Activated CD8-positive, alpha-beta memory T cell treated with anti-CD3 and anti-CD28 coated beads, Interleukin-2, amount 50 U/mL, for 1 hour (primary cell): ENCODE measurements around the gene TGFA.

Experiments
- DNase-seq: peaks from one replicate; pipeline ENCODE4 v3.0.0-alpha.2; 2020; ENCODE audit errors: extremely low read depth

The TGFA gene

DNA sequence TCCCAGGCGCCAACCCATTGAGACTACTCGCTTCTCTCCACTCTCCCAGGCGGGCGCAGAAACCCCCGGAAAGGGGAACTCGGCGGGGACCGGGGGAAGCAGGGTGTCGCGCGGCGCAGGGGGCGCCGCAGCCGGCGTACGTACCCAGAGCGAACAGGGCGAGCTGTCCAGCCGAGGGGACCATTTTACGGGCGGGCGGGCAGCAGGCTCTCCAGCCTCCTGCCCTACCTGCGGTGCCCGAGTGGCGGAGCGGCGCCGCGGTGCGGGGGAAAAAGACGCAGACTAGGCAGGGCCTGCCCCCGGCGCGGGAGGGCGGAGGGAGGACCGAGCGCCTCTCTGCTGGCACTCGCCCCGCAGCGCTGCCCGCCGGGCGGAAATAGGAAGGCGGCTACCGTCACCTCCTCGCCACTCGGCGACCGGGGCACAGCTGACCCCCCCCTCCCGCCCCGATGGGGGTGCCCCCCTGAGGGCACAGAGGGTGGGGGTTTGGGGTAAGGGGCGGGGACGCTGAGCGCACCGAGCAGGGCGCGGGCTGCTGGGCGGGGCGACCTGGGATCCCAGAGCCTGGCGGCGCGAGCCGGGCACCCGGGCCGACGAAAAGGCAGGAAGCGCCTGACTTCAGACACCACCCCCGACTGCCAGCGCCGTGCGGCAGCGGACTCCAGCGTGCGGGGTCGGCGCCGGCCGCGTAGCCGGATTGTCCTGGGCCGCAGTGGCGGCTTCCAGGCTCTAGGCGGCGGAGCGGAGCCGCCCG, at the start of gene TGFA:
TSS of gene TGFA (minus strand) at position 243 of the 754 bp plus-strand sequence. CDS start at position 184, 59 bp downstream.
- DNase-seq, result peak; percentile 18

DNA sequence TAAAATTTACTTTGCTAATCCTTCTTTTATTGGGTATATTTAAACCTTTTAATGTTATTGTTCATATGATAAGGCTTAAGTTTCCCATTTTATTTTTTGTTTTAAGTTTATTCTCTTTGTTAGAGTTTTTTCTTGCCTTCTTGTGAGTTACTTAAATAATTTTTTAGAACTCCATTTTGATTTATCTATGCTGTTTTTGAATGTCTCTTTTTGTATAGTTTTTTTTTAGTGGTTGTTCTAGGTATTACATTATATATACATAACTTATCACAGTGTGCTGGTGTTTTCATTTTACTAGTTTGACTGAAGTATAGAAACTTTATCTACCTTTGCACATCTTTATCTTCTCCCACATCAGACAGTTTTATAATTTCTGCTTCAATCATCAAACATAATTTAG, 49.4 kb upstream of the TGFA start:
- DNase-seq, result no peak

DNA sequence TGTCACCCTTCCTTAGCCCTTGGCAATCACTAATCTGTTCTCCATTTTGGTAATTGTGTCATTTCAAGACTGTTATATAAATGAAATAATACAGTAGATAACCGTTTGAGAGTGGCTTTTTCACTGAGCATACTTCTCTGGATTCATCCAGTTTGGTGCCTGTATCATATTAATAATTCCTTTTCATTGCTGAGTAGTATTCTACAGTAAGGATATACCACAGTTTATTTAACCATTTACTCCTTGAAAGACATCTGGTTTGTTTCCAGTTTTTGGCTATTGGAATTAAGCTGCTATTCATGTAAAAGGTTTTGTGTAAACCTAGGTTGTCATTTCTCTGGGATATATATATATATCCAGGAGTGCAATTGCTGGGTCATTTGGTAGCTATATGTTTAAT, 44.6 kb upstream of the TGFA start:
- DNase-seq, result no peak

DNA sequence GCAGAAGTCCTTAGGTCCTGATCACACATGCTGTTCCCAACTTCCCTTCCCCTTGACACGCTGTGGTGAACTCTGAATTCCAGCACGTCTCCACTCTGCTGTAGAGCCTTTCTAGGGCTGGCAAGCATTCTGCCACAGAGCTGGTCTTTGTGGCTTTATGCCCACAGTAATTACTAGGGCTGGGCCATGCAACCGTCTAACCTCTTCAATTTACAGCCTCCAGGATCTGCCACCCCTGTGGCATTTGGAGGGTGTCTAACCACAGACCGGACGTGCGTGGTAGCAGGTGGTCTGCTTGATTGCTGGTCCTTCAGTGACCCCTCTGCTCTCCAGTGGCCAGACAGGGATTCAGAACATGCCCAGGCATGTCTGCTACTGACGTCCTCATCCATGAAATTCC, 43.1 kb upstream of the TGFA start:
- no peak for DNase-seq

DNA sequence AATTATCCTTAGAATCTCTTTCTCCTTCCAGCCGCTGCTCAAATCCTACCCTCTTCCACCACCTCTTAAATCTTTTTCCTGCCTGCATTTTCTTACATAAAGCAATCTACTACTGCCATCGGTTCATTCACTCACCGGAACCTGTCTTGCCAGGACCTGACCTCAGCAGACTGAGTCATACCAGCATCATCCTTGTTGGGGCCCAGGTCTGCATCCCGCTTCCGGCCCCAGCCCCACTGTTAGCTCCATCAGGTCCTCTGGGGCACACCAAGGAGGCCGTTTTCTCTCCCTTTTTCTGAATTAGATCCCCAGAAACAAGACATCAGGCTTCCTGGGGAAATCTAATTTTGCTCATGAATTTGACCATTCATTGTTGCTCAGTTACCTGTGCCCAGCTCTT, 42.7 kb upstream of the TGFA start:
- DNase-seq, result no peak

DNA sequence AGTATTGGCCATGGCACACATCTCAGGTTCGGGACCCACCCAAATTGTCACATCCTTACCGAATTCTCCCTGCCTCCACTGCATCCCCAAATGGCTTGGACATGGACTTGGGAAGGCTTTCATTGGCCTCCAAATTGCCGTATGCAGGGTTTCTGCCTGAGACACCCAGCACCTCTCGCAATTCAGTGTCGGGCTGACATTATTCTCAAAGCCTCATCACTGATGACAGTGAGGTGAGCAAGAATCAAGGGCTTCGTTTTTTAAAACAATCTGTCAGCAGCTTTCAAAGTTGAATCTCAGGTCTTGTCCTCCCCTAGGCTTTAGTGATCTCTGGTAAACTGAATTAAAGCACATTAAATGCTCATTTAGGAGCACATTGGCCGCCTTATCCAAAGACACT, 29.5 kb upstream of the TGFA start:
- no peak for DNase-seq

DNA sequence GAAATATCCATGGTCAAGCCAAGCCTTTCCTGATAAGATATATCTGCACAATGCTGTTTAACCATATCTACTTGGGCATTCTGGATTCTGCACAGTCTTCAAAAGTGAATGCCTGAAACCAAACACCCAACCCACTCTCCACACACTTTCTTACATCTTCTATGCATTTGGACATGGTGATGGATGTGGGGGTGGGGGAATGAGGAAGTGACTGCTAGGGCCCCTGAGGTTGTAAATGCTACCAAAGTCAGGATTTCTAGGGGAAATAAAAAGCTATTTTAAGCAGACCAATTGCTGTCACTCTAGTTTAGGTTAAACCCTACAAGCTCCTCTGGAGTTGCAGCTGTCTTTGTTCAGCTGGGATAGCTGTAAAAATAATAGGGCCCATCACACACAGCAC, 26.7 kb upstream of the TGFA start:
- no peak for DNase-seq

DNA sequence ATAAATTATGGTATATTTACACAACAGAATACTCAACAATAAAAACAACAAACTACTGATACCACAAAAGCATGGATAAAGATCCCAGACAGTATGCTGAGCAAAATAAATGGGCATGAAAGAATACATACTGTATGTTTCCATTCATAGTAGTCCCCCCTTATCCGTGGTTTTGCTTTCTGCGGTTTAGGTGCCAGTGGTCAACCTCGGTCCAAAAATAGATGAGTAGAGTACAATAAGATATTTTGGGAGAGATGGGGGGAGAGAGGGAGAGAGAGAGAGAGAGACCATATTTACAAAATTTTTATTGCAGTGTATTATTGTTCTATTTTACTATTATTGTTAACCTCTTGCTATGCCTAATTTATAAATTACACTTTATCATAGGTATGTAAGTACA, 21.0 kb upstream of the TGFA start:
- no peak for DNase-seq

DNA sequence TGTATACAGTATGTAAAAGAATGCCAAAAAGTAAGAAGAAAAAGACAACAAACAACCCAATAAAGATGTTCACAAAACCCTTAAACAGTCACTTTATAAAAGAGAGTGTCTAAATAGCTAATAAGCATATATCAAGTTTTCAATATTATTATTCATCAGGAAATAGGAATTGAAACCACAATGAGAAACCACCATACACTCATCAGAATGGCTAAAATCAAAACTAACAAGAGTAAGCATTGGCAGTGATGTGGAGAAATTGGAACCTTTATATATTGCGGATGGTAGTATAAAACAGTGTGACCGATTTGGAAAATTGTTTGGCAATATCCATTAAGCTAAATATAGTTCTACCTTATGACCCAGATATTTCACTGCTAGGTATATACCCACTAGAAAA, 20.5 kb upstream of the TGFA start:
- DNase-seq, result no peak

DNA sequence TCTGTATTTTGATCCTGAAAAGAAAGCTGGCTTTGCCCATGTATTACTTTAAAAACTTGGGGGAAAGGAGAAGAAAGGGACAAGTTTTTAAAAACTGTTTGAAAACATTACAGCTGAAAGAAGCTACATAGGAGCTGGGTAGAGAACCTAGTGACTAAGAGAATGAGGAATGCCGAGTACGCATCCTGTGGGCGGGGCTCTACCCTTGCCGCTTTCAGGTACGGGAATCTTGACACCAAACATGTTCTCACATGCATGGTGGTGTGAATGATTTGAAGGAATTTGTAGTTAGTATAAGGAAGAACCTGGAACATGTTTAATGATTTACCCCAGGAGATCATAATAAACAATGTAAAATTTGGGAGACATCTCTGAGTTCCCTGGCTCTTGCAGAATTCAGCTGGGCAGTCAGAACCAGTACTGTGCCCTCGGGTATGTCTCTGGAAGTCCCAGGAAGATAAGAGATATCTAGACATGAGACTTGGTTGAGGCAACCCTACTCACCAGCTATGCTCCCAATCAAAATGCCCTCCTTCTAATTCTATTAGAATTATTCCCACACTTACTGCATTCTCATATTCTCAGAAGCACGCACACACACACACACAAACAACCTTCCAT, 16.5 kb upstream of the TGFA start:
- DNase-seq, result no peak

DNA sequence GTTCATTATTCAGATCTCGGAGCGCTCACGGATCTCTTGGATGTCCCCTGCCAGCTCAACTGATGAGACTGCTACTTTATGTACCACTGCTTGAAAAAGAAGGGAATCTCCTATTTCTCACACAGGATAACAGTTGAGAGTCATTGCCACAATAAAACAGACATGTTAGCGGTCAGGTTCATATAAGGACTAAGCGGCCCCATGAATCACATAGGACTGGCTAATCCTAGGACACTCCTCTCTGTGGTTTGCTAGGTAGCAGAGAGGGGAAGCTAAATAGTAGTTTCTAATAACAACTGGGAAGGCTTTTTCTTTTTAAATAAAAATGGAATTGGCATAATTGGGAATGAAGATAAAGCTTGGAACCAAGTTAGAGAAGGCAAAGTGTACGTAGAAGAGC, 15.9 kb upstream of the TGFA start:
- no peak for DNase-seq

DNA sequence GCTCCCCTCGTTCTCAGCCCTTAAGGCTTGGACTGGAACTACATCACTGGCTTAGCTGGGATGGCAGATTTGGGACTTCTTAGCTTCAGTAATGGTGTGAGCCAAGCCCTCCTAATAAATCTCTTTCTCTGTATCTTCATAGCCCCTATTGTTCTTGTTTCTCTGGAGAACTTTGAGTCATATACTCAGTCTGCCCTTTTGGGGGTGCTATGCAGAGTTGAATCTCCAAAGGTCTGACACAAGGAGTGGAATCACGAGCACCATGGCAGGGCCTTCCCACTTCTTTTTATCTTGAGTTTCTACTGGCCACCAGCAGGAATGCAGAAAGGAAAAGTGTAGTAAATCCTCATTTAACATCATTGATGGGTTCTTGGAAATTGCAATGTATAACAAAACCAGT, 13.3 kb upstream of the TGFA start:
- DNase-seq, result no peak

DNA sequence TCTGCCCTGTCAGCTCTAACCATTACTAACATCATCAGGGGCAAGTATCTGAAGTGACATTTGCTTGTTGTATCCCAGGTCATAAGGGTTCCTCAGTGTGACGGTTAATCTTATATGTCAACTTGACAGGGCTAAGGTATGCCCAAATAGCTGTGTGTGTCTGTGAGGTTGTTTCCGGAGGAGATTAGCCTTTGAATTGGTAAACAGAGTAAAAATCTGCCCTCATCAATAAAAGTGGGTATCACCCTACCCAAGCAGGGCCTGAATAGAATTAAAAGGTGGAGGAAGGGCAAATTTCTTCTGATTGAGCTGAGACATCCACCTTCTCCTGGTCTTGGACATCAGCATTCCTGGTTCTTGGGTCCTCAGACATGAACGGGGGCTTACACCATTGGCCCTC, 12.8 kb upstream of the TGFA start:
- DNase-seq, result no peak

DNA sequence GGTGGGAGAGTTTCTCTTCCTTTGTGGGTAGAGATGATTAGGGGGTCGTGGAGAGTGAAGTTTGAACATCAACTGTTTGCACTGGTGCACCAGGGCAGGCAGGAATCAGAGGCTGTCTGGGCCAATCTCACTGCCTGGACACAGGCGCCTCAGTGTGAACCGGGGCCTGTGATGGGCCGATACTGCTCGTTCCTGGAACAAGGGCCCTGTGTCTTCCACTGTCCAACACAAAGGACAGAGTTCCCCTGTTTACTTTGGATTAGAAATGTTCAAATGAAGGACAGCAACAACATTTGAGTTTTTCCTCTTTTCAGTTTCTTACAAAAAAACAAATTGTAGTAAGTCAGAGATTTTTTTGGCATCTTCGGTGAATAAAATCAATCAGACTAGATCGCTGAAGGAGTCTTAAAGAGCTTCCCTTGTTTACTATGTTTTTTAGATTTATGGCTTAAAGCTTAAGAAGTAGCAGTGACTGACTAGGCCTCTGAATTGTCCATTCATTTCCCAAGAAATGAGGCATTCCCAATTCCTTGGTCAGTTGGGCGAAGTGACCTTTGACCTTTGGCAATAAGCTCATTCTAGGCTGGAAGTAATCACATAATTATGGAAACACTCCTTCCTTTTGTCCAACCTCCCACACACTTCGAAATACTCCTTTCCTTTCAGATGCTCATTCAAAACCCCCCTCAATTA, 11.6 kb upstream of the TGFA start:
- no peak for DNase-seq

DNA sequence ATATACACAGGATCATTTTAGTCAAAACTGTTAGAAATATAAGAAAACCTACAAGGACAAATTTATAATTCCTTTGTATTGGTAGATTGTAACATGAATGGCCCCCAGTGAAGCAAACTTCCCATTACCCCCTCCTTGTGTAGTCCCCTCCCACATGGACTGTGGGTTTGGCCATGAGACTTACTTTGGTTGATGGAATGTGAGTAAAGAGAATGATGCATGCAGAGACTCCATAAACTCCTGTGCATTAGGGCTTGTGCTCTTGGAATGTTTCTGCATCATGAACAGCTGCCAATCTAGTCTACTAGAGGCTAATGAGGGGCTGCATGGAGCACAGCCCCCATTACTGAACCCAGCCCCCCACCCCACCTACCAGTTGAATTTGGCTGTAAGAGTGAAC, 8.3 kb upstream of the TGFA start:
- no peak for DNase-seq

DNA sequence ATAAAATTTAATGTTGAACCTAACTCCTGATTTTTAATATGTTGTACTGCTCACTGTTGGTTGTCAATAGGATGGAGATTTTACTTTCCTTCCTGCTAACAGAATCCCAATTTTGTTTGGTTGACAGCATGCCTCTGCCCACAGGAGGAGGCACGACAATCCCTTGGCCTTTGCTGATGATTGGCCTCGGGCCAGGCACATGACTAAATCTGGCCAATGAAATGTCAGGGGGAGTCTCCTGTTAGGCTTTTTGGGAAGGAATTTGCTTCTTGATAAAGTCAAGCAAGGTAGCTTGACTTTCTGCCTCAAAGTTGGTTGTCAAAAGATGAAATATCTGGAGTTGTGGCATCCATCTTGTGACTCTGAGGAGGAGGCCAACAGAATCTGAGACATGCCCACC, 6.8 kb upstream of the TGFA start:
- no peak for DNase-seq

DNA sequence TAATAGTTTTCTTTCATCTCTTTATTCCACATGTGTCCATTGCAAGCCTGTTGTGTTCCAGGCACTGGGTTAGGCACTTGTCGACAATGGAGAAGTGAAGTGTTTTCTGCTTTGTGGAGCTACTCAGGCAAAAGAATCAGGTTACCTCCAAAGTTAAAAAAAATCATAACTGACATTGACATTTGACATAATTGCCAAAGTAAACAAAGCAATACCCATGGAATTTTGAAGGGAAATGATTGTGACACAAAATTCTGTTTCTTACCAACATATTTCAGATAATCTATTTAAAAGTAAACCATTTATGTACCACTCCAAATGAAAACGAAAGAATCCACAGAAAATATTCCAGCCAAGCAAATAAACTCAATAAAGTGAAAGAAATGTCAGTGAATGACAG, 6.4 kb upstream of the TGFA start:
- no peak for DNase-seq

DNA sequence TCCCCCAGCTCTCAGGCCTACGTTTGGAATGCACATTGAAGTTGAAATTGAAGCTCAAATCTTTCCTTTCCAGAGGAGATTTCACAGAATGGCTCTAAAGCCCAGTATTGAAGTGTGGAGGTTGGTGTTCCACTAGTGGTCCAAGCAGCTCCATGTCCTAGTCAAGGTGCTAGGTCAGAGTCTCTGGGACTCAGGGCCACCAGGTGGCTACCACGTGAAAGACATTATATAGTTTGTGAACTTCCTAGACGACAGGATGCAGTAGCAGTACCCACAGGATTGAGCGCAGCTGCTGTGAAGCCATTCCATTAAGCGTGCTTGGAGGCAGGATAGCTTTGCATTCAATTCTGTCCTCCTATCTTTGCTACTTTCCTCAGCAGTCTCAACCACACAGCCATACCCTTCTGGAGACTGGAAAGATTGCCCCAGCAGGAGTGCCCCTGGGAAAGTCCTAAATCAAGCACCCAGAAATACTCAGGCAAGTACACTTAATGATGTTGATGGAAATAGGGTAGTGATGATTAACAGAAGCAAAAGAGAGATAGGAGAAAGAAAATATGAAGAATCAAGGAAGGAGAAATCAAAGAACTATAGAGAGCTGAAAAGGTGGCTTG, 4.7 kb upstream of the TGFA start:
- DNase-seq, result no peak

DNA sequence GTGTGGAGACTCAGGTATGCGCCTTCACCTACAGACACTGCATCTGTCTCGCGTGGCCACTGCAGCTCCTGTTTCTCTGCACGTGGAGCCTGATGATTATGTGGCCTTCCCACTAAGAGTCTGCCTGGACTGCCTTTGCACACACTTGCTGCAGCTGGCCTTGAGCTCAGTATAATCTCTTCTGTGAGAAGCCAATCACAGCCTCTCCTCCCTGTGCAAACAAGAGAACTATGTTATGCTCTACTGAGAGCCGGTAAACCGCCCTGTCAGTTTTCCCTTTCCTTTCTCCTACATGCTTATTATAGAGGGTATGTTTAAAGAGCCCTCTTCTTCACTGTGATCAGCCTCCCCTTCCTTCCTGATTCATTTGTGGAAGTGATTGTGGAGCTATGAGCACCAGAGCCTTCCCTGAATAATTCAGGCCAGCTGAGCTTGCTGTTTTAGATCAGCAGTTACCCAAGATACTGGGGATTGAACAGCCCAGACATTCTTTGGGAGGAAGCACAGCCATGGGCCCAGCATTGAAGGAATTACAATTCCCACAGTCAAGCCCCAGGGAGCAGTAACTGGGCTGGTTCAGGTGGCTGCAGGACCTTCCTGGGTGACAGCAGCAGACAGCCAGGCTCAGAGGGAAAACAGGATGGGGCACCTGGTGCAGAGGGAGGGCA, 3.7 kb upstream of the TGFA start:
- DNase-seq, result no peak

DNA sequence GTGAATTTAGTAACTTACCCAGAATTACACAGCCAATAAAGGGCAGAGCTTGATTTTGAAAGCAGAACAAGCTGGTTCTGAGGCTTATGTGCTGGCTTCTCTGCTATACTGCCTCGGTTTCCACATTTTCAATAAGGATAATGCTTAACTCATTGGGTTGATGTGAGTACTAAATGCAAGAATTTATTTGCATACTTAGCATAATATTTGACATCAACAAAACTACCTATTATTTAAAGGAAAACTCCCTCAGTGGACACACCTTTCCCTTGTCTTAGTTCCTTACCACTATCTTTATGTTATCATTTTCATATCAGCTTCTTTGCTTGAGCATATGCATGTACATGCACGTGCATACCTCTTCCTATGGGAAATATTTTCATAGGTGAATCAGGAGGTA, 3.0 kb upstream of the TGFA start:
- no peak for DNase-seq

DNA sequence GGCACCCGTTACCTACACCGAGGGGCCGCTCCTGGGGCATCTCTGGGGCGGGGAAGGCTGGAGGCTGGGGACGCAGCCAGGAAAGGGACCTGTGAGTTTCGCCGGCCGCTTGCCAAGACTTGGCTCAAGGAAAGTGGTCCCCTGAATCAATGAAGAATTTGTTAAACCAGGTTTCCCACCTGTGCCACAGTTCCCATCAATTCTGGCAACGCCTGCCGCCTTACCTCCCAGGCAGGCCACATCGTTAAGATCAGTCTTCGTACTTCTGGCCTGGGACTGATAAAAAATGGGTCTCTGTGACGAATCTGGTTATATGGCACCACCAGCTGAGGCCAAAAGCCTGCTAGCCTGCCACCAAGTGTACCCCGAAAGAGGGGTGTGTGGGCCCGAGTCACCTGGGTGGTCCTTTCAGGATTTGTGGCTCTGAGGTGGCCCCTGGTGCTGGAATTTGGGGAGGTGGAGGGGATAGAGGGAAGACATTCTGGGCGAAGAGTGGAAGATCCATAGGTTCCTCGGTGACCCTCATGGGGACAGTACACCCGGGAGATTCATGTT, 789 bp upstream of the TGFA start:
- no peak for DNase-seq

DNA sequence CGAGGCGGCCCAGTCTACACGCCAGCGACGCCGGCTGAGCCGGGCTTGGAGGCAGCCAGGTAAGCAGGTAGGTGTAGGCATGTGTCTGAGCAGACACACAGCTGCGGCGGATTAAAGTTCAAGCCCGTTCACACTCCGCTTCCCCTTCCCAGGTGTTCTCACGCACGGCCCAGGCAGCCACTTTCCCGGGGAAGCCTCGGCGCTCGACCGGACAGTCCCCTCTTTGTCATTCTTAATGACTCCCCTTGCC, 367 bp downstream of the TGFA start:
- DNase-seq, result no peak
